GM23338 (cell line): ENCODE measurements around the gene IGF1R. TPM values are rescaled to one million over a fixed set of nuclear protein-coding genes. Genes with fewer than 3 reads are reported as not detected.

Experiments
- ATAC-seq: fragments of 200-7000 bp; cut with Tn5 transposase; 3 replicates; pipeline ENCODE4 v1.9.1; 2020
- DNase-seq: peaks from one replicate; pipeline ENCODE4 v3.0.0-alpha.2; 2015; ENCODE audit warnings: low spot score
- H2AFZ ChIP-seq: fragments of 200-600 bp; sonication (generic); 2 replicates; pipeline ENCODE4 v1.8.0; 2016; ENCODE audit warnings: antibody characterized with exemption, mild to moderate bottlenecking, moderate library complexity
- H3F3A ChIP-seq: fragments of 200-600 bp; sonication (generic); replicated peaks from 2 replicates; pipeline ENCODE4 v1.8.0; 2017; ENCODE audit warnings: antibody characterized with exemption, mixed run types, low read depth
- H3K27ac ChIP-seq: fragments of 200-600 bp; sonication (generic); 2 replicates; pipeline ENCODE4 v1.6.1; 2016; ENCODE audit warnings: low read depth
- H3K27me3 ChIP-seq: fragments of 200-600 bp; sonication (generic); 2 replicates; pipeline ENCODE4 v1.8.0; 2016; ENCODE audit warnings: mild to moderate bottlenecking, mixed run types, moderate library complexity; ENCODE audit not compliant: insufficient read depth
- H3K36me3 ChIP-seq: fragments of 200-600 bp; sonication (generic); 2 replicates; pipeline ENCODE4 v1.8.0; 2016; ENCODE audit warnings: mild to moderate bottlenecking; ENCODE audit not compliant: insufficient read depth
- H3K4me1 ChIP-seq: fragments of 200-600 bp; sonication (generic); 2 replicates; pipeline ENCODE4 v1.8.0; 2016; ENCODE audit warnings: mild to moderate bottlenecking, moderate library complexity; ENCODE audit not compliant: insufficient read depth
- H3K4me2 ChIP-seq: fragments of 200-600 bp; sonication (generic); 2 replicates; pipeline ENCODE4 v1.7.1; 2017; ENCODE audit warnings: mixed run types
- H3K4me3 ChIP-seq: fragments of 200-600 bp; sonication (generic); 2 replicates; pipeline ENCODE4 v1.6.1; 2016; ENCODE audit warnings: mixed run types
- H3K79me2 ChIP-seq: fragments of 200-600 bp; sonication (generic); replicated peaks from 2 replicates; pipeline ENCODE4 v1.8.0; 2017; ENCODE audit warnings: mild to moderate bottlenecking; ENCODE audit not compliant: insufficient read depth
- H3K9me2 ChIP-seq: fragments of 200-600 bp; sonication (generic); 2 replicates; pipeline ENCODE4 v1.8.0; 2017; ENCODE audit not compliant: insufficient read depth
- H4K20me1 ChIP-seq: fragments of 200-600 bp; sonication (generic); replicated peaks from 2 replicates; pipeline ENCODE4 v1.8.0; 2017; ENCODE audit warnings: mild to moderate bottlenecking; ENCODE audit not compliant: insufficient read depth
- H3K27ac Mint-ChIP-seq: 2 replicates; pipeline ENCODE4 v1.8.0; 2020; ENCODE audit warnings: inconsistent platforms, mild to moderate bottlenecking, moderate library complexity, mixed read lengths
- H3K27me3 Mint-ChIP-seq: 3 replicates; pipeline ENCODE4 v1.8.0; 2022; ENCODE audit warnings: low read depth, mild to moderate bottlenecking, moderate library complexity, mixed read lengths, inconsistent platforms; ENCODE audit not compliant: insufficient read depth, poor library complexity
- H3K36me3 Mint-ChIP-seq: 3 replicates; pipeline ENCODE4 v1.8.0; 2021; ENCODE audit warnings: low read depth, mild to moderate bottlenecking, inconsistent platforms, moderate library complexity, mixed read lengths
- H3K4me1 Mint-ChIP-seq: 3 replicates; pipeline ENCODE4 v1.8.0; 2020; ENCODE audit warnings: mild to moderate bottlenecking, inconsistent platforms, mixed read lengths
- H3K4me3 Mint-ChIP-seq: 3 replicates; pipeline ENCODE4 v1.8.0; 2021; ENCODE audit warnings: moderate library complexity, mild to moderate bottlenecking, inconsistent platforms, mixed read lengths
- H3K9me3 Mint-ChIP-seq: 3 replicates; pipeline ENCODE4 v1.8.0; 2020; ENCODE audit warnings: moderate library complexity, mild to moderate bottlenecking, inconsistent platforms, mixed read lengths
- CREB1 ChIP-seq: fragments of 250-450 bp; sonication (Bioruptor Pico); IDR thresholded peaks from 2 replicates; pipeline ENCODE4 v1.5.0; 2020; ENCODE audit warnings: low read depth, mild to moderate bottlenecking, moderate library complexity
- CTCF ChIP-seq, 2 experiments: fragments of 200-600 bp in 1 of 2; sonication (generic) in 1 of 2; conservative IDR thresholded peaks; 2 replicates each; pipeline versions ENCODE4 v1.5.1 to v1.6.1; 2016 to 2017; ENCODE audit warnings: antibody characterized with exemption in 2 of 2, low read depth in 2 of 2, mild to moderate bottlenecking in 2 of 2, moderate library complexity in 1 of 2
- ETS1 ChIP-seq: IDR thresholded peaks from 2 replicates; pipeline ENCODE4 v1.6.1; 2016; ENCODE audit warnings: antibody characterized with exemption
- EZH2 ChIP-seq: fragments of 200-600 bp; sonication (generic); IDR thresholded peaks from one replicate; pipeline ENCODE4 v1.8.0; 2017; ENCODE audit warnings: antibody characterized with exemption, mild to moderate bottlenecking, low read depth; ENCODE audit not compliant: unreplicated experiment
- EZH2phosphoT487 ChIP-seq: fragments of 200-600 bp; sonication (generic); IDR thresholded peaks from one replicate; pipeline ENCODE4 v1.8.1; 2018; ENCODE audit warnings: antibody characterized with exemption; ENCODE audit not compliant: unreplicated experiment
- JUNB ChIP-seq: IDR thresholded peaks from one replicate; pipeline ENCODE4 v1.6.1; 2016; ENCODE audit warnings: antibody characterized with exemption; ENCODE audit not compliant: unreplicated experiment
- POLR2AphosphoS5 ChIP-seq: IDR thresholded peaks from 2 replicates; pipeline ENCODE4 v1.6.1; 2016; ENCODE audit warnings: antibody characterized with exemption, low read depth
- REST ChIP-seq: IDR thresholded peaks from one replicate; pipeline ENCODE4 v1.6.1; 2018; ENCODE audit warnings: antibody characterized with exemption; ENCODE audit not compliant: unreplicated experiment
- STAT1 ChIP-seq: IDR thresholded peaks from one replicate; pipeline ENCODE4 v1.6.1; 2016; ENCODE audit warnings: antibody characterized with exemption; ENCODE audit not compliant: unreplicated experiment
- ZNF114 ChIP-seq: fragments of 250-450 bp; sonication (Bioruptor Pico); IDR thresholded peaks from 2 replicates; pipeline ENCODE4 v1.5.0; 2020; ENCODE audit warnings: mild to moderate bottlenecking, moderate library complexity
- ZNF331 ChIP-seq: fragments of 250-450 bp; sonication (Bioruptor Pico); IDR thresholded peaks from 2 replicates; pipeline ENCODE4 v1.5.0; 2020; ENCODE audit warnings: low read depth, mild to moderate bottlenecking, moderate library complexity
- polyA plus RNA-seq: library from polyadenylated mRNA; unstranded; fragments of >200 nt; fragmentation: Nextera tagmentation; extraction: Ambion mirVana; gene quantifications from 2 replicates; pipeline ENCODE4 v1.2.1, GENCODE V29; 2016
- total RNA-seq: library from RNA; depleted of rRNA; stranded (reverse); fragments of >200 nt; shearing (Covaris generic); gene quantifications from 2 replicates; pipeline ENCODE4 v1.2.3, GENCODE V29; 2014

Gene IGF1R
- total and polyA plus RNA-seq, 2 experiments from 2014 or later = 20.4 to 92.2 TPM

- TF ChIP-seq CTCF (conservative IDR thresholded peaks at IDR 0.05; ENCODE audit: low read depth in 2 of 2) (no peak), STAT1 (no peak), POLR2AphosphoS5 (no peak), ZNF331 (CRISPR knock-in tag) (no peak), CREB1 (CRISPR knock-in tag) (no peak), EZH2phosphoT487 (no peak), REST (no peak), ETS1 (no peak), EZH2 (no peak), JUNB (no peak)
These were observed 84.8 kb downstream of the IGF1R start (continued) for GRCh38 chr15:98733098-98733497.

GRCh38 chr15:98734466-98735199, 86.3 kb downstream of the IGF1R start:
- no peak overlapping the region for H2AFZ ChIP-seq
- H4K20me1 ChIP-seq = peaks cover 87% of the 10 kb centered on the region
- Mint-ChIP-seq H3K27me3 (peaks cover 11% of the 10 kb centered on the region), H3K27ac (no peak overlapping the region), H3K4me3 (no peak overlapping the region), H3K9me3 (no peaks in the 10 kb centered on the region), H3K36me3 (no peaks in the 10 kb centered on the region), H3K4me1 (peaks cover 65% of the 10 kb centered on the region)
- no peaks in the 10 kb centered on the region for H3K36me3 ChIP-seq
- no peak overlapping the region for H3K4me3 ChIP-seq
- peaks cover 100% of the 10 kb centered on the region for H3K79me2 ChIP-seq
- H3F3A ChIP-seq = no peaks in the 10 kb centered on the region
- ATAC-seq (no peak), DNase-seq (no peak)
- 0 out of 2 replicates have a peak overlapping the region, but pooled peaks have one; percentile 30 for H3K4me2 ChIP-seq
- no peaks in the 10 kb centered on the region for H3K27me3 ChIP-seq
- H3K4me1 ChIP-seq = peaks cover 81% of the 10 kb centered on the region
- peak overlapping the region; percentile 2; the same call in 1 of the 2 replicates for H3K27ac ChIP-seq
- no peaks in the 10 kb centered on the region for H3K9me2 ChIP-seq
- no peak for TF ChIP-seq REST
- TF ChIP-seq ZNF114 (CRISPR knock-in tag) = no peak
- TF ChIP-seq STAT1 = no peak
- no peak for TF ChIP-seq CREB1 (CRISPR knock-in tag)
- TF ChIP-seq EZH2 = no peak
- TF ChIP-seq EZH2phosphoT487 = no peak
